Parathyroid adenoma (tissue), 2 donors: ENCODE data around the gene SPATS2L.

Source experiments
- H2AFZ ChIP-seq: fragments of 300-600 bp; sonication (generic); one replicate; pipeline ENCODE4 v1.7.0; 2017; ENCODE audit warnings: antibody characterized with exemption, mild to moderate bottlenecking
- H3K27ac ChIP-seq: fragments of 300-600 bp; sonication (generic); one replicate; pipeline ENCODE4 v1.7.0; 2017
- H3K27me3 ChIP-seq: fragments of 300-600 bp; sonication (generic); one replicate; pipeline ENCODE4 v1.7.0; 2017; ENCODE audit warnings: low read length; ENCODE audit not compliant: control insufficient read depth, insufficient read depth
- H3K36me3 ChIP-seq: fragments of 300-600 bp; sonication (generic); one replicate; pipeline ENCODE4 v1.7.0; 2017; ENCODE audit warnings: low read length; ENCODE audit not compliant: control insufficient read depth, insufficient read depth
- H3K4me1 ChIP-seq: fragments of 300-600 bp; sonication (generic); one replicate; pipeline ENCODE4 v1.7.0; 2017; ENCODE audit warnings: control low read depth
- H3K4me2 ChIP-seq: fragments of 300-600 bp; sonication (generic); one replicate; pipeline ENCODE4 v1.7.0; 2017; ENCODE audit warnings: low read length
- H3K4me3 ChIP-seq: fragments of 300-600 bp; sonication (generic); one replicate; pipeline ENCODE4 v1.7.0; 2017; ENCODE audit warnings: low read depth, low read length
- H3K79me2 ChIP-seq: fragments of 300-600 bp; sonication (generic); one replicate; pipeline ENCODE4 v1.7.0; 2017; ENCODE audit warnings: control low read depth
- H3K9ac ChIP-seq: fragments of 300-600 bp; sonication (generic); one replicate; pipeline ENCODE4 v1.7.0; 2017; ENCODE audit warnings: mild to moderate bottlenecking
- H3K9me3 ChIP-seq: fragments of 300-600 bp; sonication (generic); one replicate; pipeline ENCODE4 v1.7.0; 2017; ENCODE audit warnings: low read length; ENCODE audit not compliant: control insufficient read depth
- TF ChIP-seq, protein P1 (sequence below): fragments of 300-600 bp; sonication (generic); IDR thresholded peaks from one replicate; pipeline ENCODE4 v1.7.0; 2017; ENCODE audit warnings: antibody characterized with exemption, mild to moderate bottlenecking
- donor health status: primary hyperparathyroidism.

SPATS2L gene

DNA sequence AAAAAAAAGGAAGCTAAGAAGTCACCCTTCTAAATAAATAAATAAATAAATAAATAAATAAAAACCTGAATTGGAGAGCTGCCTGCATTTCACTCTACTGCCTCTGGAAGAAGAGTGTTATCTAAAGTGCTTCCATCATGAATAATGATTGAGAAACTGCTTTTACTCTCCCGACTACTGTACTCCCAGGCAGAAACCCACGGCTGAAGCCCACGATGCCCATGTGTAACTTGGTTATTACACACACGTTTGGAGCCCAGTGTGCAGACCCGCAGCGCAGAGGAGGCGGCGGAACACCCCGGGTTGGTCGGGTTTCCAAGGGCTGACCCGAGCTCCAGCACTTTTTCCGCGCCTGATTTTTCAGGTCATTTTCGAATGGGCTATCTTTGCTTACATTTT is 697 bp upstream of the SPATS2L start:
- Histone ChIP-seq H2AFZ (peak overlapping the region; percentile 93), H3K9me3 (no peaks in the 10 kb centered on the region), H3K4me2 (peak overlapping the region; percentile 97), H3K27me3 (no peaks in the 10 kb centered on the region), H3K4me3 (peak overlapping the region; percentile 69), H3K36me3 (no peaks in the 10 kb centered on the region), H3K79me2 (peaks cover 9% of the 10 kb centered on the region), H3K9ac (no peak overlapping the region), H3K27ac (peak overlapping the region; percentile 84), H3K4me1 (peaks cover 14% of the 10 kb centered on the region)
- TF ChIP-seq, protein P1, sequence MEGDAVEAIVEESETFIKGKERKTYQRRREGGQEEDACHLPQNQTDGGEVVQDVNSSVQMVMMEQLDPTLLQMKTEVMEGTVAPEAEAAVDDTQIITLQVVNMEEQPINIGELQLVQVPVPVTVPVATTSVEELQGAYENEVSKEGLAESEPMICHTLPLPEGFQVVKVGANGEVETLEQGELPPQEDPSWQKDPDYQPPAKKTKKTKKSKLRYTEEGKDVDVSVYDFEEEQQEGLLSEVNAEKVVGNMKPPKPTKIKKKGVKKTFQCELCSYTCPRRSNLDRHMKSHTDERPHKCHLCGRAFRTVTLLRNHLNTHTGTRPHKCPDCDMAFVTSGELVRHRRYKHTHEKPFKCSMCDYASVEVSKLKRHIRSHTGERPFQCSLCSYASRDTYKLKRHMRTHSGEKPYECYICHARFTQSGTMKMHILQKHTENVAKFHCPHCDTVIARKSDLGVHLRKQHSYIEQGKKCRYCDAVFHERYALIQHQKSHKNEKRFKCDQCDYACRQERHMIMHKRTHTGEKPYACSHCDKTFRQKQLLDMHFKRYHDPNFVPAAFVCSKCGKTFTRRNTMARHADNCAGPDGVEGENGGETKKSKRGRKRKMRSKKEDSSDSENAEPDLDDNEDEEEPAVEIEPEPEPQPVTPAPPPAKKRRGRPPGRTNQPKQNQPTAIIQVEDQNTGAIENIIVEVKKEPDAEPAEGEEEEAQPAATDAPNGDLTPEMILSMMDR = no peak

DNA sequence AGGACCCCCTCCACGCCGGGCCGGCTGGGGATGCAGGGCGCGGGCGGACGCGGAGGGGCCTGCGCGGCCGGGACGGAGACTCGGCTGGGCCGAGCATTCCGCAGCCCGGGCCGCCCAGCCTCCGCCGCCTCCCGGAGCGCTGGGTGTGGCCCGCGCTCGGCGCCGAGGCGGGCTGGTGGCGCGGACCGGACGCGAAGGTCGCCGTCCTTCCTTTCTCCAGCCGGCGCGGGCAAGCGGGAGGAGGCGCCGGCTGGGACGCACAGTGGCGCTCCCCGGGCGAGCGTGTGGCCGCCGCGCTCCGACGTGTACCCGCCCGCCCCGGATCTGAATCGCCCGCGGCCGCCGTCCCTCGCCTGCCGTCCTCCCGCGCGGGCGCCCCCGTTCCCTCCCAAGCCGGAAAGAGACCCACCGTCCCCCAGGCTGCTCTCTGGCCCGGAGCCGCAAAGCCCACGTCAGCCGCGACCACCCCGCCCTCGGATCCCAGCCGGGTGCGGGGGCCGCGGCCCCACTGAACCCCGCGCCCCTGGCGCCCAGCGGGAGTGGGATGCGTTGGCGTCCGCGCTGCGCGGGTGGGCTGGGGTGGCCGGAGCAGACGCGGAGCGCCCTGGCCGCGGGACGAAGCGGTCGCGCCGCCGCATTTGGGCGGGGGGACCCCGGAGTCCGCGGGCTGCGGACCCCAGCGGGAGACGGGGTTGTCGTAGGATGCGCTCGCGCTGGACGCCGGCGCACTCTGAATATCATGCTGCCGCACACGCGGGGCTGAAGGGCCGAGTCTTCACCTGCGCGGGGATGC is 634 bp downstream of the SPATS2L start:
- peak overlapping the region; percentile 86 for H2AFZ ChIP-seq
- H3K27me3 ChIP-seq = no peaks in the 10 kb centered on the region
- TF ChIP-seq, protein P1 = no peak
- peak overlapping the region; percentile 70 for H3K4me3 ChIP-seq
- H3K4me2 ChIP-seq = peak overlapping the region; percentile 73
- H3K36me3 ChIP-seq = no peaks in the 10 kb centered on the region
- peak overlapping the region; percentile 58 for H3K27ac ChIP-seq
- H3K79me2 ChIP-seq = peaks cover 12% of the 10 kb centered on the region
- peak overlapping the region; percentile 5 for H3K9ac ChIP-seq
- no peaks in the 10 kb centered on the region for H3K9me3 ChIP-seq
- peaks cover 15% of the 10 kb centered on the region for H3K4me1 ChIP-seq

DNA sequence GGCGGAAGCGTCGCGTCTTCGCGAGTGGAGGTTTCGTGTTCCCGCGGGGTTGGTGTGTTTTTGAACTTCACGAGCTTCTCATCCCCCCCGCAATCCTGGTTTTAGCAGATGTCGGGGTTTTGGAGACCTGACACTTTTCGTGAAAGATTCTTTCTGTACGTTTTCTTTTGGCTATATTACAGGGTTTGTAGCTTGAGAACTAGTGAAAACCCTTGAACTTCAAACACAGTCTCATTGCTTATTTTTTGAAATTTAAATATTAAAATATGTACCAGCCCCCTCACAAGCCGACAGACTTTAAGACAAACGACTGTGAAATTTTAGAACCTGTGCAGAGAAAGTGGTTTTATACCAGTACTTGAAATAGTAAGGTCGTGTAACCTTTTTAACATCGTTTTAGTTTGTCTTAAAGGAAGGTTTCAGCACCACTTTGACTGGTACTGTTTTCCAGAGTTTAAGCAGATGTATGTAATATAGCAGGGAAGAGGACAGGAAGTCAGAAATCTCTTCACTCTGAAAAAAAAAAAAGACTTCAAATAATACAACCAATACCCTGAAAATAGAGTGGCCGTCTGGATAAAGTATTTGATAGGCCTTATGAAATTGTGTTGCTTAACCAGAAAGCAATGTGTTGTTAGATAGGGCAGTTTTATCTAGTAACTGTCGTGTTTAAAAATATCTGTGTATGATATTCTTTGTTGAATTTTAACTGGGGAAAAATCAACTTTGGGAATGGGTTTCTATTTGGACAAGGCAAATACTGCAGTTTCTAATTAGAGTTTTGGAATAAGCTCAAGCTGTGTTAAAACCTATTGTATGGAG is 1.4 kb downstream of the SPATS2L start:
- TF ChIP-seq, protein P1 = no peak
- Histone ChIP-seq H3K27me3 (no peaks in the 10 kb centered on the region), H3K4me2 (peak overlapping the region; percentile 73), H3K79me2 (peaks cover 16% of the 10 kb centered on the region), H3K9ac (peak overlapping the region; percentile 5), H3K36me3 (no peaks in the 10 kb centered on the region), H3K27ac (peak overlapping the region; percentile 58), H3K4me1 (peaks cover 15% of the 10 kb centered on the region), H2AFZ (peak overlapping the region; percentile 86), H3K4me3 (peak overlapping the region; percentile 70), H3K9me3 (no peaks in the 10 kb centered on the region)

DNA sequence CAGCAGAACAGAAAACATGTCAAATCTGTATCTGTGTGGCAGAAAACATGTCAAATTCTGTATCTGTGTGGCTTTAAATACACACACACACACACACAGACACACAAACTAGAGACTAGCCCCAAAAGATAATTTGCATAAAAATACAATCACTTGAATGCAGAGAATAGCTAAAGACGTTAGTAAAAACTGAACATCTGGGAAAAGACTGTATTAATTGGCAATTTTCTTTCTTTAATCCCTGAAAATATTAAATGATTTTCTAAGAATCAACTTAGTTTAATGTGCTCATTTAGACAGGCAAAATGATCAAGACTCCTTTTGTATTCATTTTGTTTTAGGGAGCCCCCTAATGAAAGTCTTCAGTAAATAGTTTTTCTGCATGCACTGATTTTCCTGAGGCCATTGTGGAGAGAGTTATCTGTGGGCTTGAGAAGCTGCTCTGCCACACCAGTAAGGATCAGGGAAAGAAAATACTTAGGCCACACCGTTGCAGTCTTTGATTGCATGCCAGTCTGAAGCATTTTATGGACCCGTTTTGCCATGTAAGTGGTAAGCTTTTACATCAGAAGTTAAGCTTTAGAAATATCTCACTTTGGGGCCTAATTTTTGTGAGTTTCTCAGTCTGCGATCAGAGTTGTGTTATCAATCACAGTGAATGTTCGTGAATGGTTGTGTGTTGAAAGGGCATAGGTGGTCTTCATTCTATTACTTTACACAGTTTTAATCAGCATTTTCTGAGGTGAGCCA is 2.2 kb downstream of the SPATS2L start:
- Histone ChIP-seq H2AFZ (no peak overlapping the region), H3K4me1 (peaks cover 15% of the 10 kb centered on the region), H3K27me3 (no peaks in the 10 kb centered on the region), H3K4me2 (peak overlapping the region; percentile 73), H3K9me3 (no peaks in the 10 kb centered on the region), H3K36me3 (no peaks in the 10 kb centered on the region), H3K27ac (peak overlapping the region; percentile 58), H3K4me3 (peak overlapping the region; percentile 70), H3K79me2 (peaks cover 22% of the 10 kb centered on the region), H3K9ac (no peak overlapping the region)
- TF ChIP-seq, protein P1 = peak; percentile 6
